Astrocyte (in vitro differentiated cells and primary cell): ENCODE results near the gene PDE11A. TPM values are rescaled to one million over a fixed set of nuclear protein-coding genes. Genes with fewer than 3 reads are reported as not detected.

Source experiments
- DNase-seq: peaks from one replicate; pipeline ENCODE4 v3.0.0-alpha.2; 2010; ENCODE audit warnings: low read depth
- FAIRE-seq: peaks from 2 replicates; lab custom pipeline; 2011; peaks lifted over from hg19 to GRCh38; lab: Jason Lieb, UNC
- H2AFZ ChIP-seq: 2 replicates; pipeline ENCODE4 v1.6.0; 2012; ENCODE audit warnings: low read depth, low read length, inconsistent platforms
- H3K27ac ChIP-seq: 2 replicates; pipeline ENCODE4 v1.5.1; 2011; ENCODE audit warnings: low read depth, low read length, inconsistent platforms
- H3K27me3 ChIP-seq: 2 replicates; pipeline ENCODE4 v1.6.0; 2011; ENCODE audit warnings: low read length, inconsistent platforms; ENCODE audit not compliant: insufficient read depth
- H3K36me3 ChIP-seq: 2 replicates; pipeline ENCODE4 v1.5.1; 2011; ENCODE audit warnings: low read length, inconsistent platforms; ENCODE audit not compliant: insufficient read depth
- H3K4me1 ChIP-seq: 2 replicates; pipeline ENCODE4 v1.5.1; 2011; ENCODE audit warnings: low read length, inconsistent platforms; ENCODE audit not compliant: insufficient read depth
- H3K4me2 ChIP-seq: 2 replicates; pipeline ENCODE4 v1.6.0; 2012; ENCODE audit warnings: low read length, inconsistent platforms
- H3K4me3 ChIP-seq: 2 replicates; pipeline ENCODE4 v1.5.1; 2011; ENCODE audit warnings: low read depth, mild to moderate bottlenecking, low read length, inconsistent platforms; ENCODE audit not compliant: insufficient read depth
- H3K79me2 ChIP-seq: 2 replicates; pipeline ENCODE4 v1.6.0; 2012; ENCODE audit warnings: mild to moderate bottlenecking, low read length, inconsistent platforms; ENCODE audit not compliant: insufficient read depth
- H3K9ac ChIP-seq: 2 replicates; pipeline ENCODE4 v1.6.0; 2012; ENCODE audit warnings: mild to moderate bottlenecking, low read length, inconsistent platforms
- H3K9me3 ChIP-seq: 2 replicates; pipeline ENCODE4 v1.5.1; 2012; ENCODE audit warnings: low read depth, mild to moderate bottlenecking, low read length, inconsistent platforms; ENCODE audit not compliant: insufficient read depth
- H4K20me1 ChIP-seq: 2 replicates; pipeline ENCODE4 v1.6.0; 2012; ENCODE audit warnings: low read length, inconsistent platforms; ENCODE audit not compliant: insufficient read depth
- H3K27ac Mint-ChIP-seq: one replicate; pipeline ENCODE4 v1.8.0; 2021; ENCODE audit warnings: mild to moderate bottlenecking, mixed read lengths; ENCODE audit not compliant: unreplicated experiment
- H3K27me3 Mint-ChIP-seq: one replicate; pipeline ENCODE4 v1.8.0; 2021; ENCODE audit warnings: low read depth, mixed read lengths; ENCODE audit not compliant: unreplicated experiment
- H3K36me3 Mint-ChIP-seq: one replicate; pipeline ENCODE4 v1.8.0; 2021; ENCODE audit warnings: low read depth, mixed read lengths; ENCODE audit not compliant: unreplicated experiment
- H3K4me1 Mint-ChIP-seq: one replicate; pipeline ENCODE4 v1.8.0; 2021; ENCODE audit warnings: low read depth, mixed read lengths; ENCODE audit not compliant: unreplicated experiment
- H3K4me3 Mint-ChIP-seq: one replicate; pipeline ENCODE4 v1.8.0; 2021; ENCODE audit warnings: mild to moderate bottlenecking, moderate library complexity, mixed read lengths; ENCODE audit not compliant: unreplicated experiment
- H3K9me3 Mint-ChIP-seq: one replicate; pipeline ENCODE4 v1.8.0; 2021; ENCODE audit warnings: mild to moderate bottlenecking, mixed read lengths; ENCODE audit not compliant: unreplicated experiment
- CTCF ChIP-seq: IDR thresholded peaks from 2 replicates; pipeline ENCODE4 v1.5.1; 2011; ENCODE audit warnings: low read depth, mild to moderate bottlenecking, inconsistent platforms, low read length, moderate library complexity; ENCODE audit not compliant: insufficient read depth
- EZH2 ChIP-seq: IDR thresholded peaks from 2 replicates; pipeline ENCODE4 v1.6.1; 2012; ENCODE audit warnings: mild to moderate bottlenecking, low read length, inconsistent platforms; ENCODE audit not compliant: insufficient read depth
- total RNA-seq: library from RNA; stranded (reverse); gene quantifications from 2 replicates; pipeline ENCODE4 v1.2.1, GENCODE V29; 2021

Gene PDE11A
- total RNA-seq, 1 donor from 2014 or later, result 0.45 TPM

- H3K27me3 Mint-ChIP-seq, result no peaks in the 10 kb centered on the region
- Histone ChIP-seq H4K20me1 (peaks cover 4% of the 10 kb centered on the region), H2AFZ (no peak overlapping the region), H3K4me2 (no peak overlapping the region), H3K9ac (no peak overlapping the region), H3K79me2 (peaks cover 15% of the 10 kb centered on the region), H3K9me3 (no peaks in the 10 kb centered on the region), H3K4me3 (no peak overlapping the region), H3K36me3 (no peaks in the 10 kb centered on the region), H3K4me1 (no peaks in the 10 kb centered on the region), H3K27ac (no peak overlapping the region), H3K27me3 (no peaks in the 10 kb centered on the region)
- H3K36me3 Mint-ChIP-seq, result no peaks in the 10 kb centered on the region
- DNase-seq (no peak), FAIRE-seq (no peak)
- peaks cover 6% of the 10 kb centered on the region for H3K4me1 Mint-ChIP-seq
- H3K9me3 Mint-ChIP-seq, result no peaks in the 10 kb centered on the region
- H3K4me3 Mint-ChIP-seq, result no peak overlapping the region
- no peak for TF ChIP-seq EZH2
- no peak for TF ChIP-seq CTCF
- no peak overlapping the region for H3K27ac Mint-ChIP-seq
These were observed 38.1 kb upstream of the PDE11A start for GRCh38 chr2:178110681-178111080.

- Histone ChIP-seq H3K4me1 (no peaks in the 10 kb centered on the region), H3K27ac (no peak overlapping the region), H3K4me3 (no peak overlapping the region), H3K9me3 (no peaks in the 10 kb centered on the region), H3K36me3 (no peaks in the 10 kb centered on the region), H2AFZ (no peak overlapping the region), H3K9ac (no peak overlapping the region), H3K4me2 (no peak overlapping the region), H4K20me1 (peaks cover 4% of the 10 kb centered on the region), H3K27me3 (no peaks in the 10 kb centered on the region), H3K79me2 (peaks cover 15% of the 10 kb centered on the region)
- TF ChIP-seq EZH2, result no peak
- TF ChIP-seq CTCF, result peak; percentile 60
- Mint-ChIP-seq H3K36me3 (no peaks in the 10 kb centered on the region), H3K4me1 (peaks cover 6% of the 10 kb centered on the region), H3K27ac (no peak overlapping the region), H3K27me3 (no peaks in the 10 kb centered on the region), H3K9me3 (no peaks in the 10 kb centered on the region), H3K4me3 (no peak overlapping the region)
- FAIRE-seq (peak; percentile 43), DNase-seq (peak; percentile 26)
These were observed 37.2 kb upstream of the PDE11A start for GRCh38 chr2:178109813-178110212.

GRCh38 chr2:178108176-178108575 lies 35.6 kb upstream of the PDE11A start:
- H2AFZ ChIP-seq, result no peak overlapping the region
- no peak overlapping the region for H3K27ac ChIP-seq
- no peaks in the 10 kb centered on the region for H3K27me3 ChIP-seq
- H3K79me2 ChIP-seq, result peaks cover 8% of the 10 kb centered on the region
- H4K20me1 ChIP-seq, result peaks cover under 1% of the 10 kb centered on the region
- H3K4me3 ChIP-seq, result no peak overlapping the region
- no peak overlapping the region for H3K9ac ChIP-seq
- Mint-ChIP-seq H3K9me3 (no peaks in the 10 kb centered on the region), H3K27me3 (no peaks in the 10 kb centered on the region), H3K4me1 (peaks cover under 1% of the 10 kb centered on the region), H3K4me3 (no peak overlapping the region), H3K36me3 (no peaks in the 10 kb centered on the region), H3K27ac (no peak overlapping the region)
- FAIRE-seq (no peak), DNase-seq (no peak)
- no peaks in the 10 kb centered on the region for H3K36me3 ChIP-seq
- no peak overlapping the region for H3K4me2 ChIP-seq
- H3K4me1 ChIP-seq, result no peaks in the 10 kb centered on the region
- H3K9me3 ChIP-seq, result no peaks in the 10 kb centered on the region
- TF ChIP-seq EZH2 (no peak), CTCF (no peak)
